Liver (tissue), 9 donors: ENCODE data around the gene CDH13. TPM values are rescaled to one million over a fixed set of nuclear protein-coding genes. Genes with fewer than 3 reads are reported as not detected.

Experiments
- DNase-seq: peaks from one replicate; pipeline ENCODE4 v3.0.0-alpha.2; 2017; ENCODE audit warnings: low spot score
- H3K27ac ChIP-seq, 2 donors: one replicate each; pipeline ENCODE4 v1.7.0; 2013; ENCODE audit warnings: inconsistent platforms in 2 of 2, low read length in 2 of 2, control low read depth in 1 of 2, low read depth in 1 of 2, mild to moderate bottlenecking in 1 of 2
- H3K27me3 ChIP-seq, 4 donors: one replicate each; pipeline versions ENCODE4 v1.6.1 to v1.7.0; 2013; ENCODE audit warnings: low read length in 3 of 4, inconsistent platforms in 1 of 4, mild to moderate bottlenecking in 1 of 4, moderate library complexity in 1 of 4; ENCODE audit not compliant: control insufficient read depth in 4 of 4, insufficient read depth in 4 of 4
- H3K36me3 ChIP-seq, 4 donors: one replicate each; pipeline versions ENCODE4 v1.6.1 to v1.7.0; 2013; ENCODE audit warnings: low read length in 3 of 4, mild to moderate bottlenecking in 3 of 4, low read depth in 1 of 4, moderate library complexity in 1 of 4; ENCODE audit not compliant: control insufficient read depth in 4 of 4, insufficient read depth in 3 of 4
- H3K4me1 ChIP-seq, 4 donors: one replicate each; pipeline versions ENCODE4 v1.6.1 to v1.7.0; 2013; ENCODE audit warnings: low read length in 3 of 4, mild to moderate bottlenecking in 3 of 4, moderate library complexity in 1 of 4; ENCODE audit not compliant: control insufficient read depth in 4 of 4, insufficient read depth in 4 of 4
- H3K4me3 ChIP-seq, 3 donors: one replicate each; pipeline versions ENCODE4 v1.6.1 to v1.7.0; 2013; ENCODE audit warnings: low read length in 3 of 3, control low read depth in 1 of 3, low read depth in 1 of 3, mild to moderate bottlenecking in 1 of 3
- H3K9ac ChIP-seq, 2 donors: one replicate each; pipeline ENCODE4 v1.7.0; 2013; ENCODE audit warnings: low read length in 2 of 2, mild to moderate bottlenecking in 2 of 2, moderate library complexity in 2 of 2, control low read depth in 1 of 2, low read depth in 1 of 2
- H3K9me3 ChIP-seq, 4 donors: one replicate each; pipeline versions ENCODE4 v1.6.1 to v1.7.0; 2013; ENCODE audit warnings: low read length in 3 of 4; ENCODE audit not compliant: control insufficient read depth in 4 of 4
- ATF3 ChIP-seq: IDR thresholded peaks from 2 replicates; pipeline ENCODE4 v1.6.1; 2016; ENCODE audit warnings: antibody characterized with exemption
- CTCF ChIP-seq: fragments of 150-350 bp; IDR thresholded peaks from 2 replicates; pipeline ENCODE4 v1.5.1; 2017; ENCODE audit warnings: improper control_type of control experiment, low read depth, low read length; ENCODE audit not compliant: missing input control
- EGR1 ChIP-seq, 2 donors: IDR thresholded peaks; 2 replicates each; pipeline ENCODE4 v1.6.1; 2016 to 2018; ENCODE audit warnings: antibody characterized with exemption in 2 of 2, low read depth in 2 of 2
- FOXA2 ChIP-seq: IDR thresholded peaks from 2 replicates; pipeline ENCODE4 v1.6.1; 2016; ENCODE audit warnings: antibody characterized with exemption
- GABPA ChIP-seq, 2 donors: IDR thresholded peaks in 1 of 2; conservative IDR thresholded peaks in 1 of 2; 2 replicates each; pipeline ENCODE4 v1.6.1; 2016; ENCODE audit warnings: antibody characterized with exemption in 2 of 2, mild to moderate bottlenecking in 1 of 2, moderate library complexity in 1 of 2
- HNF4G ChIP-seq: IDR thresholded peaks from 2 replicates; pipeline ENCODE4 v1.6.1; 2016; ENCODE audit warnings: antibody characterized with exemption
- JUND ChIP-seq, 2 donors: IDR thresholded peaks; 2 replicates each; pipeline ENCODE4 v1.6.1; 2016; ENCODE audit warnings: antibody characterized with exemption in 2 of 2
- MAX ChIP-seq: IDR thresholded peaks from 2 replicates; pipeline ENCODE4 v1.6.1; 2016; ENCODE audit warnings: antibody characterized with exemption
- NR2F2 ChIP-seq: IDR thresholded peaks from 2 replicates; pipeline ENCODE4 v1.6.1; 2016; ENCODE audit warnings: antibody characterized with exemption
- RAD21 ChIP-seq, 2 donors: IDR thresholded peaks; 2 replicates each; pipeline ENCODE4 v1.6.1; 2016; ENCODE audit warnings: antibody characterized with exemption in 2 of 2, mild to moderate bottlenecking in 2 of 2
- REST ChIP-seq: IDR thresholded peaks from 2 replicates; pipeline ENCODE4 v1.6.1; 2016; ENCODE audit warnings: antibody characterized with exemption, mild to moderate bottlenecking
- RXRA ChIP-seq, 2 donors: IDR thresholded peaks; 2 replicates each; pipeline ENCODE4 v1.6.1; 2017 to 2018; ENCODE audit warnings: antibody characterized with exemption in 2 of 2, mild to moderate bottlenecking in 1 of 2
- TAF1 ChIP-seq: conservative IDR thresholded peaks from 2 replicates; pipeline ENCODE4 v1.6.1; 2016; ENCODE audit warnings: antibody characterized with exemption, mild to moderate bottlenecking
- YY1 ChIP-seq: IDR thresholded peaks from 2 replicates; pipeline ENCODE4 v1.6.1; 2016; ENCODE audit warnings: antibody characterized with exemption, mild to moderate bottlenecking
- ZBTB33 ChIP-seq: IDR thresholded peaks from 2 replicates; pipeline ENCODE4 v1.6.1; 2016; ENCODE audit warnings: antibody characterized with exemption
- WGBS: extraction: QIAGEN DNeasy Blood & Tissue Kit; methylation state at CpG from one replicate; pipeline ENCODE4 v1.1.7; 2013; 5-methylcytosine and 5-hydroxymethylcytosine counted together
- polyA plus RNA-seq, 2 donors: library from polyadenylated mRNA; stranded (reverse) in 1 of 2; unstranded in 1 of 2; fragments of 200-250 nt in 1 of 2; fragments of >200 nt in 1 of 2; fragmentation: Nextera tagmentation in 1 of 2; extraction: Ambion mirVana in 1 of 2; gene quantifications; one replicate each; pipeline versions ENCODE4 v1.2.1 to v1.2.3, GENCODE V29; 2013 to 2015
- total RNA-seq, 2 donors: library from RNA; depleted of rRNA; stranded (reverse); fragments of >200 nt; gene quantifications; one replicate each; pipeline ENCODE4 v1.2.3, GENCODE V29; 2014
- donor health status: healthy.
- donor health status: healthy.
- donor health status: healthy.
- donor health status: healthy.
- donor health status: healthy.

Gene CDH13
- total and polyA plus RNA-seq, 4 donors, result 0.21 to 1.5 (median 0.58) TPM

- DNase-seq, result no peak
- no peaks in the 10 kb centered on the region for H3K36me3 ChIP-seq
- no peaks in the 10 kb centered on the region for H3K9me3 ChIP-seq
- H3K27ac ChIP-seq, result no peak overlapping the region
- H3K9ac ChIP-seq, result no peak overlapping the region
- no peak overlapping the region for H3K4me3 ChIP-seq
- TF ChIP-seq ATF3 (no peak), HNF4G (no peak), CTCF (no peak), GABPA (IDR thresholded peaks at IDR 0.05 in 1 of 2, conservative IDR thresholded peaks at IDR 0.05 in 1 of 2) (no peak), RXRA (IDR thresholded peaks at IDR 0.05) (no peak), NR2F2 (no peak), JUND (IDR thresholded peaks at IDR 0.05) (no peak), YY1 (no peak), REST (no peak), MAX (no peak), EGR1 (IDR thresholded peaks at IDR 0.05; ENCODE audit: low read depth in 2 of 2) (no peak), FOXA2 (no peak), TAF1 (no peak), RAD21 (IDR thresholded peaks at IDR 0.05) (no peak), ZBTB33 (no peak)
- 83% methylated on average over 3 of the region's 3 CpGs for WGBS
- H3K27me3 ChIP-seq, result peaks cover 0 to 6% (median 0%) of the 10 kb centered on the region in 4 donors
- no peaks in the 10 kb centered on the region for H3K4me1 ChIP-seq
Measured at GRCh38 chr16:83353241-83353640, 726.5 kb downstream of the CDH13 start.

GRCh38 chr16:83354015-83354414 is 727.2 kb downstream of the CDH13 start:
- Histone ChIP-seq H3K27me3 (peaks cover 0 to 6% (median 0%) of the 10 kb centered on the region in 4 donors), H3K27ac (no peak overlapping the region), H3K36me3 (no peaks in the 10 kb centered on the region), H3K9me3 (no peaks in the 10 kb centered on the region), H3K9ac (no peak overlapping the region), H3K4me3 (no peak overlapping the region), H3K4me1 (no peaks in the 10 kb centered on the region)
- no peak for DNase-seq
- TF ChIP-seq ATF3 (no peak), NR2F2 (no peak)
- 81% methylated on average over 7 of the region's 7 CpGs for WGBS
